Fibroblast of the aortic adventitia (primary cell): Measurements from ENCODE around the gene ADARB2. TPM values are rescaled to one million over a fixed set of nuclear protein-coding genes. Genes with fewer than 3 reads are reported as not detected.

ENCODE experiments used
- DNase-seq: peaks from one replicate; pipeline ENCODE4 v3.0.0-alpha.2; 2010; ENCODE audit warnings: low read depth
- H3K4me3 ChIP-seq: 2 replicates; pipeline ENCODE4 v1.5.1; 2011; ENCODE audit warnings: low read depth, mild to moderate bottlenecking, control low read depth, low read length, moderate library complexity
- CTCF ChIP-seq: IDR thresholded peaks from 2 replicates; pipeline ENCODE4 v1.5.1; 2011; ENCODE audit warnings: mild to moderate bottlenecking, low read length, control low read depth, inconsistent platforms; ENCODE audit not compliant: insufficient read depth
- total RNA-seq: library from RNA; depleted of rRNA; stranded (reverse); fragments of >200 nt; gene quantifications from 2 replicates; pipeline ENCODE4 v1.2.3, GENCODE V29; 2012; ENCODE audit warnings: low replicate concordance

Gene ADARB2
- total RNA-seq, 1 donor: not detected

GRCh38 chr10:1209355-1209979 is 527.9 kb downstream of the ADARB2 start:
- DNase-seq: no peak
- no peak for TF ChIP-seq CTCF
- H3K4me3 ChIP-seq: no peak overlapping the region

- no peak overlapping the region for H3K4me3 ChIP-seq
- no peak for TF ChIP-seq CTCF
- no peak for DNase-seq
Measured at GRCh38 chr10:1208366-1209311, 528.7 kb downstream of the ADARB2 start.

- H3K4me3 ChIP-seq: no peak overlapping the region
- no peak for TF ChIP-seq CTCF
- no peak for DNase-seq
Measured at GRCh38 chr10:1206601-1207000, 530.7 kb downstream of the ADARB2 start.

- H3K4me3 ChIP-seq: no peak overlapping the region
- no peak for DNase-seq
- no peak for TF ChIP-seq CTCF
Measured at GRCh38 chr10:1206101-1206500, 531.2 kb downstream of the ADARB2 start.

- TF ChIP-seq CTCF: no peak
- no peak for DNase-seq
- no peak overlapping the region for H3K4me3 ChIP-seq
Measured at GRCh38 chr10:1205450-1206030, 531.8 kb downstream of the ADARB2 start.

GRCh38 chr10:1204434-1205326 is 532.6 kb downstream of the ADARB2 start:
- TF ChIP-seq CTCF: no peak
- no peak overlapping the region for H3K4me3 ChIP-seq
- DNase-seq: no peak
